HepG2 (cell line): ENCODE results near the gene MT1F.

Source experiments
- AHDC1 ChIP-seq: sonication (generic); formaldehyde crosslinking; IDR thresholded peaks from 2 replicates; pipeline ENCODE4 v1.5.1; 2020; ENCODE audit warnings: mild to moderate bottlenecking, missing genetic modification reagents, borderline replicate concordance
- CEBPZ ChIP-seq: IDR thresholded peaks from 2 replicates; pipeline ENCODE4 v1.6.1; 2012; ENCODE audit warnings: low read length, improper control_type of control experiment
- CTCF ChIP-seq: sonication (generic); formaldehyde crosslinking; IDR thresholded peaks from 2 replicates; pipeline ENCODE4 v1.5.0; 2020; ENCODE audit warnings: mild to moderate bottlenecking, missing genetic modification reagents, moderate library complexity
- FOXA3 ChIP-seq: IDR thresholded peaks from 2 replicates; pipeline ENCODE4 v1.6.1; 2016; ENCODE audit warnings: missing genetic modification reagents, missing compliant biosample characterization
- POLR2A ChIP-seq, 2 experiments: IDR thresholded peaks; 2 replicates each; pipeline ENCODE4 v1.6.1; 2011; ENCODE audit warnings: low read depth in 2 of 2, low read length in 2 of 2, mild to moderate bottlenecking in 1 of 2, moderate library complexity in 1 of 2; ENCODE audit not compliant: insufficient read depth in 1 of 2
- SMC3 ChIP-seq: IDR thresholded peaks from 2 replicates; pipeline ENCODE4 v1.6.1; 2011; ENCODE audit warnings: low read length, improper control_type of control experiment
- THAP11 ChIP-seq: IDR thresholded peaks from 2 replicates; pipeline ENCODE4 v1.6.1; 2016; ENCODE audit warnings: missing biosample characterization, missing genetic modification reagents
- ZNF24 ChIP-seq: fragments of 450-650 bp; IDR thresholded peaks from 2 replicates; pipeline ENCODE4 v1.6.1; 2017; ENCODE audit warnings: antibody characterized with exemption, mild to moderate bottlenecking
- ZNF331 ChIP-seq: sonication (generic); formaldehyde crosslinking; IDR thresholded peaks from 2 replicates; pipeline ENCODE4 v1.4.0; 2020; ENCODE audit warnings: missing genetic modification reagents
- ZNF703 ChIP-seq: sonication (generic); formaldehyde crosslinking; IDR thresholded peaks from 2 replicates; pipeline ENCODE4 v1.5.1; 2020; ENCODE audit warnings: missing genetic modification reagents, mild to moderate bottlenecking, moderate library complexity, borderline replicate concordance

- TF ChIP-seq ZNF331 (no peak), CTCF (no peak), AHDC1 (CRISPR knock-in tag) (no peak), ZNF24 (no peak), THAP11 (no peak), POLR2A (IDR thresholded peaks at IDR 0.05; ENCODE audit: insufficient read depth in 1 of 2, low read depth in 2 of 2, low read length in 2 of 2) (no peak), CEBPZ (no peak), SMC3 (no peak), FOXA3 (no peak), ZNF703 (CRISPR knock-in tag) (no peak)
Observed at GRCh38 chr16:56691885-56692284, 34.1 kb downstream of the MT1F start.
